Fibroblast of pulmonary artery (primary cell): Measurements from ENCODE around the gene CEP85L.

Experiments
- DNase-seq: peaks from one replicate; pipeline ENCODE4 v3.0.0-alpha.2; 2010; ENCODE audit warnings: low read depth
- H3K4me3 ChIP-seq: replicated peaks from 2 replicates; pipeline ENCODE4 v1.5.1; 2011; ENCODE audit warnings: low read depth, mild to moderate bottlenecking, control low read depth, low read length, moderate library complexity
- TF ChIP-seq, protein P1 (sequence below): IDR thresholded peaks from 2 replicates; pipeline ENCODE4 v1.5.1; 2011; ENCODE audit warnings: mild to moderate bottlenecking, control low read depth, low read length, inconsistent platforms; ENCODE audit errors: missing control alignments

The CEP85L gene

DNA sequence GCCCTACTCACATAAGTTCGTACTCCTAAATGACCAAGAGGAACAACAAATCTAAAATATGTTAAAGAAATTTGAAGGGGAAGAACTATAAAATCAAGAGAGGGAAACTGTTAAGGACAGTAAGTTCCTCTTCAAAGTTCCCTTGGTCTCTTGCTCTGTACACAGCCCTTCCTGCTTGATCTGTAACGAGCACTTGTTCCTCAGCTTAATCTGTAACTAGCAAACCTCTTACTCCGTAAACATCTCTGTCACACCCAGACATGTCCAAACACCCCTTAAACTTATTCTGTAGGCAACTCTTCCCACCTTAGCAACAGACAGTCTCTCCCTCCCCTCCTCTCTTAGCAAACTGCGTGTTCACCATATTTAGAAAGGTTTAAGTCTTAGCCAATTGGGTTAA lies 73.4 kb downstream of the CEP85L start:
- DNase-seq = no peak
- TF ChIP-seq, protein P1, sequence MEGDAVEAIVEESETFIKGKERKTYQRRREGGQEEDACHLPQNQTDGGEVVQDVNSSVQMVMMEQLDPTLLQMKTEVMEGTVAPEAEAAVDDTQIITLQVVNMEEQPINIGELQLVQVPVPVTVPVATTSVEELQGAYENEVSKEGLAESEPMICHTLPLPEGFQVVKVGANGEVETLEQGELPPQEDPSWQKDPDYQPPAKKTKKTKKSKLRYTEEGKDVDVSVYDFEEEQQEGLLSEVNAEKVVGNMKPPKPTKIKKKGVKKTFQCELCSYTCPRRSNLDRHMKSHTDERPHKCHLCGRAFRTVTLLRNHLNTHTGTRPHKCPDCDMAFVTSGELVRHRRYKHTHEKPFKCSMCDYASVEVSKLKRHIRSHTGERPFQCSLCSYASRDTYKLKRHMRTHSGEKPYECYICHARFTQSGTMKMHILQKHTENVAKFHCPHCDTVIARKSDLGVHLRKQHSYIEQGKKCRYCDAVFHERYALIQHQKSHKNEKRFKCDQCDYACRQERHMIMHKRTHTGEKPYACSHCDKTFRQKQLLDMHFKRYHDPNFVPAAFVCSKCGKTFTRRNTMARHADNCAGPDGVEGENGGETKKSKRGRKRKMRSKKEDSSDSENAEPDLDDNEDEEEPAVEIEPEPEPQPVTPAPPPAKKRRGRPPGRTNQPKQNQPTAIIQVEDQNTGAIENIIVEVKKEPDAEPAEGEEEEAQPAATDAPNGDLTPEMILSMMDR = no peak
- H3K4me3 ChIP-seq = no peak overlapping the region

DNA sequence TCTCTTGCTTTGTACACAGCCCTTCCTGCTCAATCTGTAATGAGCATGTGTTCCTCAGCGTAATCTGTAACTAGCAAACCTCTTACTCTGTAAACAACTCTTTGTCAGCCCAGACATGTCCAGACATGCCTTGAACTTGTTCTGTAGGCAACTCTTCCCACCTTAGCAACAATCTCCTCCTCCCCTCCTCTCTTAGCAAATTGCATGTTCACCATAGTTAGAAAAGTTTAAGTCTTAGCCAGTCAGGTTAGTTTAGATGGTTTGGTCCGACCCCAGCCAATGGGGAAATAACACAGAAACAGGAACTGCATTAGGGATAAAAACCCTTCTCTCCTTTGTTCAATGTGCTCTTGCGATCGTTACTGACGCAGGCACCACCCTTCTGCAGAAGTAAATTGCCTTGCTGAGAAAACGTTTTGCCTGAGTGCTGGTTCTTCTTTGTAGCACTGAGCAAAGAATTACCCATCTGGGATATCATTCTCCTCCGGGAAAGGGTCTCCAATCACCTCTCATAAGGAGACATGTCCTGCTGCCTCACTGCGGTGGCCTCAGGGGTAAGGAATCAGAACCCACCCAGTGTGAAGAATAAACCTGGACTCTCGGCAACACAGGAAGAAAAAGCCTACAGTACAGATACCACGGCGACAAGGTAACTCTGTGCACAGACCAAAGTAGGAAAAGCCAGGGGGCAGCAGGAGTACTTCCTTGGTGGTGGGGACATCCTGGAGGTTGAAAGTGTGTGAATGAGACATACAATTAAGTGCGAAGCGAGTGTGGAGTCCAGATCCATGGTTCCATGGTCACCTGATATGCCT lies 77.1 kb downstream of the CEP85L start:
- no peak overlapping the region for H3K4me3 ChIP-seq
- DNase-seq = no peak
- TF ChIP-seq, protein P1 = no peak

DNA sequence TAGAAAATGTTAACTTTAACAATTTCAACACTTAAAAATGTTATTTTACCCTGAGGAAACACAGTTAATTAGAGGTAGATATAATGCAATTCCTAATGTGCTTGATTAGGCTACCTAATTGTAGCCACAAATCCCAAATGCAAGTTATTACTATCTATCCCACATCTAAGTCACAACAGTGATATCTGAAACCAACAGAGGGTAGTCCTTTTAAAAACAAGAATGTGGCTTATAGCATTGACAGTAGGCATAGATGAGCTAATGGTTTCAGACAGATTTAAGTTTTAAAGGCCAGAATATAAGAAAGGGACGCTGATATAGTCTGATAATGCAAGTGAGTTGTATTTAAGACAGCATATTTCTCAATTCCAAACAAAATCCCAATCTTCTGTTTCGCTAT lies 80.3 kb downstream of the CEP85L start:
- TF ChIP-seq, protein P1 = no peak
- no peak for DNase-seq
- no peak overlapping the region for H3K4me3 ChIP-seq

DNA sequence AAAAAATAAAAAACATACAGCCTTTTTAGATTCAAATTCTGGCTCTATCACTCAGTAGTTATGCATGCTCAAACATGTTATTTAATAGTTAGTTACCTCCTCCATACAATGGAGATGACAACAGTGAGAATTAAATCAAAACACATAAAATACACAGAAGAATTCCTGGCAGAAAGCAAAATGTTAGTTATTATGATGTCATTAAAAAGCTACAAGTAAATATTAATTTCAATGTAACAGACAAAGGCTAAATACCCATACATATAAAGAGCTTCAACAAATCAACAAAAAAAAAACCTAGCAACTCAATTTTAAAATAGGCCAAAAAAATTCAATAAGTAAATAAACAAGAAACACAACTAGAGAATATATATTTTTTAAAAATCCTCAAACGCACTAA lies 81.9 kb downstream of the CEP85L start:
- TF ChIP-seq, protein P1 = no peak
- no peak for DNase-seq
- H3K4me3 ChIP-seq = no peak overlapping the region

DNA sequence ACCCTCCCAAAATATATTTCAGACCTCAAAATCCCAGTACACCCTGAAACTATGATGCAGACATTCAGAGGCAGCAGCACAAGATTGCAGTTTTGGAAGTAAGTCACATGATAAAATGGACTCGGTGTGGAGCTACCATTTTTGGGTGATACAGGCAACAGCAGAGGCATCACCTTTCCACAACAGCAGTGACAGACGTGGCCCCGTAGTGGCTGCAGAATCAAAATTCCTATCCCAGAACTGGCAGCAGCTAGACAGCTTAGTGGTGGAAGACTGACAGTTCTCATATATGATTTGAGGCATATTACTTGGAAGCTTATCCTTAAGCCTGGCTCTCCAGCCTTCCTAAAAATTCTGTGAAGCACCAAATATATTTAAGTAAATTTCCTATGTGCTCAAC lies 83.4 kb downstream of the CEP85L start:
- TF ChIP-seq, protein P1 = no peak
- no peak for DNase-seq
- H3K4me3 ChIP-seq = no peak overlapping the region

DNA sequence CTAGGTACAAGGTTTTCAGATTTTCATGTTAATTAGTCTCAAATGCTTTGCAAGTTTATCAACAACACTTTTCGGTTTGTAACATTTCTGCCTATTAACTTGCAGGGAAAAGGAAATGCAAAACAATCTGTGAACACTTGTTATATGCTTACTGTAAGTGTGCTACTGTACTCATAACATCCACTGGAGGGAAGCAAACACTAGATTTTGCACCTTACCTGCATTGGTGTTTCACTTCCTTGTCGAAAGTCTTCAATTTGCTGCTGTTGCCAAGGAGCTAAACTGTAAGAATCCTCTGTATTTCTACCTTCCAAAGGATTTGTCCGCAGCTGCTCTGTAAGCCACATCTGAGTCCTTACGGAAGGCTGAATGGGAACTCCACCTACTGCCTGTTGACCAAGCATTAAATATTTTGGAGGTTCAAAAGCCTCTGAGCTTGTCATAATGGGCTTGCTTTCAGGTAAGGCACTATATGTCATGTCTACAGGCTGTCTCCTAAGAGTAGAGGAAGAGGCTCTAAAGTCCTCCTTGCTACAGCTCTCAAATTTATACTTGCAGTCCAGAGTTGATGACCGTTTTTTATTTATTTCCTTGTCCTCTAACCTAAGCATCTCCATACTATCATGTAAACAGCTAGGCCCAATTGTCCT lies 86.0 kb downstream of the CEP85L start:
- no peak for DNase-seq

More for the DNA sequence above, 86.0 kb downstream of the CEP85L start:
- no peak overlapping the region for H3K4me3 ChIP-seq
- TF ChIP-seq, protein P1 = peak; percentile 34
